WTC11 (cell line): ENCODE measurements around the gene PYM1. TPM values are rescaled to one million over a fixed set of nuclear protein-coding genes. Genes with fewer than 3 reads are reported as not detected.

Experiments used
- ATAC-seq: fragments of 200-7000 bp; cut with Tn5 transposase; 2 replicates; pipeline ENCODE4 v1.10.0; 2021; ENCODE audit warnings: mild to moderate bottlenecking, moderate library complexity
- CTCF ChIA-PET: fragments of 300-600 bp; sonication (Branson Sonifier 250); formaldehyde crosslinking; loops from one replicate; lab custom pipeline; 2021; ENCODE audit warnings: antibody characterized with exemption; lab: Charles Lee
- POLR2A ChIA-PET: fragments of 350-600 bp; sonication (Branson Sonifier 250); formaldehyde crosslinking; loops from one replicate; lab custom pipeline; 2021; ENCODE audit warnings: antibody characterized with exemption; lab: Charles Lee
- DNase-seq: peaks from one replicate; pipeline ENCODE4 v3.0.0; 2021; ENCODE audit warnings: low spot score
- H3K27ac Mint-ChIP-seq: 2 replicates; pipeline ENCODE4 v1.8.0; 2021; ENCODE audit warnings: mixed read lengths
- H3K27me3 Mint-ChIP-seq: 2 replicates; pipeline ENCODE4 v1.8.0; 2021; ENCODE audit warnings: low read depth, mild to moderate bottlenecking, moderate library complexity, mixed read lengths
- H3K36me3 Mint-ChIP-seq: 2 replicates; pipeline ENCODE4 v1.8.0; 2021; ENCODE audit warnings: mixed read lengths
- H3K4me1 Mint-ChIP-seq: 2 replicates; pipeline ENCODE4 v1.8.0; 2022; ENCODE audit warnings: mixed read lengths
- H3K4me3 Mint-ChIP-seq: 2 replicates; pipeline ENCODE4 v1.8.0; 2021; ENCODE audit warnings: mild to moderate bottlenecking, moderate library complexity, mixed read lengths
- H3K9me3 Mint-ChIP-seq: 2 replicates; pipeline ENCODE4 v1.8.0; 2021; ENCODE audit warnings: mixed read lengths
- ARID4B ChIP-seq: sonication (generic); formaldehyde crosslinking; IDR thresholded peaks from 2 replicates; pipeline ENCODE4 v1.8.0; 2023; ENCODE audit warnings: missing genetic modification reagents, mild to moderate bottlenecking, borderline replicate concordance
- CTCF ChIP-seq: fragments of 200-600 bp; IDR thresholded peaks from 2 replicates; pipeline ENCODE4 v1.8.0; 2022; ENCODE audit warnings: antibody characterized with exemption
- E2F4 ChIP-seq: sonication (generic); formaldehyde crosslinking; IDR thresholded peaks from 2 replicates; pipeline ENCODE4 v1.8.1; 2022; ENCODE audit warnings: low read depth, mild to moderate bottlenecking, moderate library complexity, missing genetic modification reagents, borderline replicate concordance
- EMX1 ChIP-seq: fragments of 250-450 bp; sonication (Bioruptor Pico); IDR thresholded peaks from 2 replicates; pipeline ENCODE4 v1.8.0; 2021; ENCODE audit warnings: mild to moderate bottlenecking
- ERG ChIP-seq: fragments of 250-450 bp; sonication (Bioruptor Pico); IDR thresholded peaks from 2 replicates; pipeline ENCODE4 v1.8.0; 2021; ENCODE audit warnings: mild to moderate bottlenecking
- ESRRA ChIP-seq: sonication (generic); formaldehyde crosslinking; IDR thresholded peaks from 2 replicates; pipeline ENCODE4 v1.8.1; 2022; ENCODE audit warnings: mild to moderate bottlenecking, missing genetic modification reagents, borderline replicate concordance
- FOXP4 ChIP-seq: sonication (generic); formaldehyde crosslinking; IDR thresholded peaks from 2 replicates; pipeline ENCODE4 v1.8.0; 2022; ENCODE audit warnings: mild to moderate bottlenecking, missing genetic modification reagents
- IRF1 ChIP-seq: sonication (generic); formaldehyde crosslinking; IDR thresholded peaks from 2 replicates; pipeline ENCODE4 v1.8.0; 2023; ENCODE audit warnings: missing genetic modification reagents
- JUN ChIP-seq: sonication (generic); formaldehyde crosslinking; IDR thresholded peaks from 2 replicates; pipeline ENCODE4 v1.8.0; 2023; ENCODE audit warnings: mild to moderate bottlenecking, missing genetic modification reagents
- NR3C1 ChIP-seq: sonication (generic); formaldehyde crosslinking; conservative IDR thresholded peaks from 2 replicates; pipeline ENCODE4 v1.8.1; 2023; ENCODE audit warnings: low read depth, mild to moderate bottlenecking, missing genetic modification reagents
- RORB ChIP-seq: fragments of 250-450 bp; sonication (Bioruptor Pico); IDR thresholded peaks from 2 replicates; pipeline ENCODE4 v1.9.0; 2021; ENCODE audit warnings: mild to moderate bottlenecking
- SMAD3 ChIP-seq: sonication (generic); formaldehyde crosslinking; IDR thresholded peaks from 2 replicates; pipeline ENCODE4 v1.8.0; 2022; ENCODE audit warnings: missing genetic modification reagents, mild to moderate bottlenecking, borderline replicate concordance
- TCF7 ChIP-seq: sonication (generic); formaldehyde crosslinking; IDR thresholded peaks from 2 replicates; pipeline ENCODE4 v1.8.0; 2022; ENCODE audit warnings: mild to moderate bottlenecking, low read depth, missing genetic modification reagents, moderate library complexity
- TEAD4 ChIP-seq: sonication (generic); formaldehyde crosslinking; IDR thresholded peaks from 2 replicates; pipeline ENCODE4 v1.8.0; 2022; ENCODE audit warnings: mild to moderate bottlenecking, missing genetic modification reagents
- ZNF416 ChIP-seq: fragments of 250-450 bp; sonication (Bioruptor Pico); IDR thresholded peaks from 2 replicates; pipeline ENCODE4 v1.9.0; 2021; ENCODE audit warnings: mild to moderate bottlenecking, inconsistent platforms
- ZNF532 ChIP-seq: fragments of 250-450 bp; sonication (Bioruptor Pico); IDR thresholded peaks from 2 replicates; pipeline ENCODE4 v1.9.0; 2021; ENCODE audit warnings: mild to moderate bottlenecking, borderline replicate concordance
- ZSCAN18 ChIP-seq: fragments of 250-450 bp; sonication (Bioruptor Pico); IDR thresholded peaks from 2 replicates; pipeline ENCODE4 v2.1.2; 2022; ENCODE audit warnings: mild to moderate bottlenecking, moderate library complexity
- total RNA-seq: library from RNA; stranded (reverse); gene quantifications from 3 replicates; pipeline ENCODE4 v1.2.3, GENCODE V29; 2021

PYM1 gene
- total RNA-seq, 1 experiment from 2014 or later = 55.5 TPM

- TF ChIP-seq ARID4B (no peak), TCF7 (CRISPR knock-in tag) (no peak), EMX1 (CRISPR knock-in tag) (no peak)
These were observed 15.0 kb upstream of the PYM1 start (continued) for GRCh38 chr12:55942577-55943136.

- TF ChIP-seq ZNF416 (CRISPR knock-in tag) = no peak
- no peak for TF ChIP-seq ZSCAN18
- no peak for TF ChIP-seq FOXP4 (CRISPR knock-in tag)
- no peak for TF ChIP-seq IRF1 (CRISPR knock-in tag)
- TF ChIP-seq NR3C1 (CRISPR knock-in tag) = no peak
- TF ChIP-seq ZNF532 = no peak
- no peak for TF ChIP-seq CTCF
- TF ChIP-seq SMAD3 (CRISPR knock-in tag) = no peak
- TF ChIP-seq ESRRA (CRISPR knock-in tag) = no peak
- TF ChIP-seq ERG (CRISPR knock-in tag) = no peak
- TF ChIP-seq JUN (CRISPR knock-in tag) = no peak
- TF ChIP-seq TEAD4 (CRISPR knock-in tag) = no peak
- no peak for TF ChIP-seq E2F4 (CRISPR knock-in tag)
- no peak for TF ChIP-seq RORB
These were observed 14.4 kb upstream of the PYM1 start for GRCh38 chr12:55942055-55942454.

More at GRCh38 chr12:55942055-55942454, 14.4 kb upstream of the PYM1 start:
- CTCF ChIA-PET = interaction anchor here (0.8 kb wide), 1 partner anchor 203 kb away, joined by 3 read pairs; no protein-coding TSS in a partner anchor
- Mint-ChIP-seq H3K4me1 (peaks cover 9% of the 10 kb centered on the region), H3K27ac (no peak overlapping the region), H3K9me3 (no peaks in the 10 kb centered on the region), H3K4me3 (no peak overlapping the region), H3K27me3 (peaks cover under 1% of the 10 kb centered on the region; the same call in 1 of the 2 replicates), H3K36me3 (no peaks in the 10 kb centered on the region)
- DNase-seq (no peak), ATAC-seq (no peak)
- POLR2A ChIA-PET = no interaction called here
